ACC112 (cell line): ENCODE results near the gene EFNA4.

Experiments
- H2AFZ ChIP-seq: fragments of 200-600 bp; sonication (generic); one replicate; pipeline ENCODE4 v1.6.0; 2017; ENCODE audit warnings: antibody characterized with exemption, low read length; ENCODE audit not compliant: unreplicated experiment
- H3K27ac ChIP-seq: fragments of 200-600 bp; sonication (generic); 2 replicates; pipeline ENCODE4 v1.5.1; 2014; ENCODE audit warnings: low read depth, mild to moderate bottlenecking, antibody characterized with exemption, low read length, moderate library complexity
- H3K27me3 ChIP-seq: fragments of 200-600 bp; sonication (generic); 2 replicates; pipeline ENCODE4 v1.6.1; 2014; ENCODE audit warnings: mild to moderate bottlenecking, antibody characterized with exemption, low read length, moderate library complexity, mixed read lengths; ENCODE audit not compliant: insufficient read depth
- H3K36me3 ChIP-seq: fragments of 200-600 bp; sonication (generic); 2 replicates; pipeline ENCODE4 v1.6.1; 2016; ENCODE audit warnings: mild to moderate bottlenecking, antibody characterized with exemption, low read length, moderate library complexity, mixed read lengths; ENCODE audit not compliant: insufficient read depth
- H3K4me1 ChIP-seq: fragments of 200-600 bp; sonication (generic); one replicate; pipeline ENCODE4 v1.6.1; 2016; ENCODE audit warnings: low read length, mixed read lengths; ENCODE audit not compliant: insufficient read depth, unreplicated experiment, control insufficient read depth
- H3K4me3 ChIP-seq: fragments of 200-600 bp; sonication (generic); 2 replicates; pipeline ENCODE4 v1.5.1; 2014; ENCODE audit warnings: mild to moderate bottlenecking, low read depth, low read length
- H3K79me2 ChIP-seq: fragments of 200-600 bp; sonication (generic); one replicate; pipeline ENCODE4 v1.6.0; 2016; ENCODE audit warnings: low read length; ENCODE audit not compliant: control insufficient read depth, unreplicated experiment, insufficient read depth

The EFNA4 gene

GRCh38 chr1:155034318-155035208 is 29.0 kb upstream of the EFNA4 start:
- Histone ChIP-seq H3K4me3 (no peak overlapping the region), H3K4me1 (peaks cover 8% of the 10 kb centered on the region), H3K27ac (no peak overlapping the region), H2AFZ (no peak overlapping the region), H3K36me3 (no peaks in the 10 kb centered on the region), H3K79me2 (no peaks in the 10 kb centered on the region), H3K27me3 (no peaks in the 10 kb centered on the region)

DNA sequence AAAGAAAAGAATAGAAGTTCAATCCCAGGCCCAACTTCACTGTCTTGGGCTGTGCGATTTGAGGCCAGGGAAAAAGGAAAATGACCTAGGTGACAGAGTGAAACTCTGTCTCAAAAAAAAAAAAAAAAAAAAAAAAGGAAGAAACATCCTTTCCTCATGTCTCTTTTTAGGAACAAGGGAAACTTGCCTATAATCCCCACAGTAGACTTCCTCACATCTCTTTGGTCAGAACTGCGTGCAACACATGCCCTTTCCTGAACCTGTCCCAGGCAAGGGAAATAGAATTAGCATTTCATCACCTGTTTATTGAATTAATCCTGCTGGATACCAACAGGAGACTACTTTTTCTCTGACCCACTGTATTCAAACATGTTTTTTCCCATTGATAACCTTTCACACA is 27.6 kb upstream of the EFNA4 start:
- Histone ChIP-seq H3K79me2 (no peaks in the 10 kb centered on the region), H3K27me3 (no peaks in the 10 kb centered on the region), H3K36me3 (no peaks in the 10 kb centered on the region), H3K4me3 (no peak overlapping the region), H2AFZ (no peak overlapping the region), H3K4me1 (peaks cover 8% of the 10 kb centered on the region), H3K27ac (no peak overlapping the region)

- no peak overlapping the region for H3K27ac ChIP-seq
- no peak overlapping the region for H2AFZ ChIP-seq
- no peak overlapping the region for H3K4me3 ChIP-seq
- no peaks in the 10 kb centered on the region for H3K36me3 ChIP-seq
- H3K27me3 ChIP-seq: no peaks in the 10 kb centered on the region
- H3K4me1 ChIP-seq: peaks cover 8% of the 10 kb centered on the region
- no peaks in the 10 kb centered on the region for H3K79me2 ChIP-seq
Observed at GRCh38 chr1:155037043-155037442, 26.5 kb upstream of the EFNA4 start.

- H2AFZ ChIP-seq: no peak overlapping the region
- H3K27ac ChIP-seq: no peak overlapping the region
- H3K4me1 ChIP-seq: peaks cover 8% of the 10 kb centered on the region
- no peaks in the 10 kb centered on the region for H3K79me2 ChIP-seq
- no peaks in the 10 kb centered on the region for H3K36me3 ChIP-seq
- H3K27me3 ChIP-seq: no peaks in the 10 kb centered on the region
- H3K4me3 ChIP-seq: no peak overlapping the region
Observed at GRCh38 chr1:155037851-155038441, 25.6 kb upstream of the EFNA4 start.

GRCh38 chr1:155038602-155039307 is 24.8 kb upstream of the EFNA4 start:
- Histone ChIP-seq H3K4me3 (no peak overlapping the region), H3K27me3 (no peaks in the 10 kb centered on the region), H3K79me2 (no peaks in the 10 kb centered on the region), H3K27ac (no peak overlapping the region), H3K4me1 (peaks cover 8% of the 10 kb centered on the region), H2AFZ (no peak overlapping the region), H3K36me3 (no peaks in the 10 kb centered on the region)

DNA sequence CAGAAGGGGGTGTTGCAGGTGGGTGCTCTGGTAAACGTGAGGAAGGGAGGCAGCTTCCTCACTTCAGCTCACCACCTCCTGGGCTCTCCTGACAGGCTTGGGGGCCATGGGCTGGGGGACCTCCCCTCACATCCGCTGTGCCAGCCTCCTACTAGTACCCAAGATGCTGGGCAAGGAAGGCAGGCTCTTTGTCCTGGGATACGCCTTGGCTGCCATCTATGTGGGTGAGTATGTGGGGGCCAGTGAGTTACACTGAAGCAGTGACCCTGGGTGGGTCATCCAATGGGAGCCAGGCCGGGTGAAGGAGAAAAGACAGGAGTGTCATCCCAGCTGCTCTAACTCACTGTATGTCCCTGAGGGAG is 24.3 kb upstream of the EFNA4 start:
- H3K79me2 ChIP-seq: no peaks in the 10 kb centered on the region
- H3K27ac ChIP-seq: no peak overlapping the region
- no peaks in the 10 kb centered on the region for H3K36me3 ChIP-seq
- peaks cover 8% of the 10 kb centered on the region for H3K4me1 ChIP-seq
- no peaks in the 10 kb centered on the region for H3K27me3 ChIP-seq
- no peak overlapping the region for H2AFZ ChIP-seq
- H3K4me3 ChIP-seq: no peak overlapping the region

GRCh38 chr1:155040358-155041093 is 23.0 kb upstream of the EFNA4 start:
- H3K4me3 ChIP-seq: no peak overlapping the region
- peaks cover 19% of the 10 kb centered on the region for H3K4me1 ChIP-seq
- no peaks in the 10 kb centered on the region for H3K79me2 ChIP-seq
- H3K36me3 ChIP-seq: no peaks in the 10 kb centered on the region
- H2AFZ ChIP-seq: no peak overlapping the region
- H3K27me3 ChIP-seq: no peaks in the 10 kb centered on the region
- no peak overlapping the region for H3K27ac ChIP-seq

DNA sequence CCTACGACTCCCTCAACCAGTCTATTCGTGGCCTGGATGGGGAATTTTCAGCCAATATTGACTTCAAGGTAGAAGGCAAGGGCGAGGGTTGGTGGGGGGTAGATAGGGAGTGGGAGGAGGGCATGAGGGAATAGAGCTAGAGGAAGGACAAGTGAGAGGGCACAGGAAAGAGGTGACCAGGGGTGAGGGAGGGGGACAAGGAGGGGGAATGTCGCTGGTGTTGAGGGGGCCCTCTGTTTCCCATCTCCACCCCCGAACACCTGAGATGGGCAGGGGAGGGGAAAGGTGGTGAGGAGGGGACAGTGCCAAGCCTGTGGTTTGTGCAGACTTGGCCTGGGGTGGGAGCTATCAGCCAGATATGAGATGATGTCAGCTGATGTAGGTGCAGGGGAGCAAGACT is 20.8 kb upstream of the EFNA4 start:
- H3K27me3 ChIP-seq: no peaks in the 10 kb centered on the region
- no peak overlapping the region for H3K4me3 ChIP-seq
- no peaks in the 10 kb centered on the region for H3K79me2 ChIP-seq
- no peak overlapping the region for H3K27ac ChIP-seq
- peaks cover 19% of the 10 kb centered on the region for H3K4me1 ChIP-seq
- no peak overlapping the region for H2AFZ ChIP-seq
- H3K36me3 ChIP-seq: no peaks in the 10 kb centered on the region

- Histone ChIP-seq H3K27ac (no peak overlapping the region), H3K4me3 (no peak overlapping the region), H3K27me3 (no peaks in the 10 kb centered on the region), H3K4me1 (peaks cover 18% of the 10 kb centered on the region), H2AFZ (no peak overlapping the region), H3K79me2 (no peaks in the 10 kb centered on the region), H3K36me3 (no peaks in the 10 kb centered on the region)
Observed at GRCh38 chr1:155043301-155043702, 20.2 kb upstream of the EFNA4 start.

DNA sequence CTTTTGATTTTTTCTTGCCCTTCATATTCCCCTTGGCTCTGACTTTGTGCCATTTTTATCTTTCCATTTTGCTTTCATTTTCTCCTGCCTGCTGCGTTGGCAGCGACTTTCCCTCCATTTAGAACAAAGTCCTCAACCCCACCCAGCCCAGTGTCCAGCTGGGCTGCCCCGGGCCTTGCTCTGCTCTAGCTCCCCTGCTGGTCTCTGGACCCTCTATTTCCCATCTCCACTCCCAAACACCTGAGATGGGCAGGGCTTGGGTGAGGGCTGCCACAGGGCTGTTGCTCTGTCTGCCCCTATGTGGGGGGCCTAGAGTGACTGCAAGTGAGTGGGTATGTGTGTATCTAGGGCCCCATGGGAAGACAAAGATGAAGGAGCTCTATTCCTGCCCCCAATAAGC is 19.7 kb upstream of the EFNA4 start:
- no peak overlapping the region for H2AFZ ChIP-seq
- H3K79me2 ChIP-seq: no peaks in the 10 kb centered on the region
- no peak overlapping the region for H3K4me3 ChIP-seq
- peaks cover 13% of the 10 kb centered on the region for H3K4me1 ChIP-seq
- H3K27me3 ChIP-seq: no peaks in the 10 kb centered on the region
- H3K27ac ChIP-seq: no peak overlapping the region
- H3K36me3 ChIP-seq: no peaks in the 10 kb centered on the region
